K562 (cell line): Measurements from ENCODE around the gene FRMD1. TPM values are rescaled to one million over a fixed set of nuclear protein-coding genes. Genes with fewer than 3 reads are reported as not detected.

Experiments used
- ATAC-seq: fragments of 200-7000 bp; cut with Tn5 transposase; 3 replicates; pipeline ENCODE4 v1.9.1; 2020; ENCODE audit warnings: moderate library complexity
- BruUV-seq: library from RNA; stranded (reverse); fragments of 400-500 nt; replicated peaks from 2 replicates; lab custom pipeline; 2021; lab: Mats Ljungman, UMichigan
- CTCF ChIA-PET: fragments of 300-600 bp; formaldehyde crosslinking; extraction: SDS; loops from one replicate; lab custom pipeline; 2021; ENCODE audit warnings: low intra/inter-chr PET ratio; lab: Yijun Ruan, JAX
- POLR2A ChIA-PET: fragments of 300-600, 350-650 bp; sonication (Branson Sonifier 250); formaldehyde crosslinking; extraction: SDS; loops from one replicate; lab custom pipeline; 2021; ENCODE audit warnings: antibody characterized with exemption, inconsistent platforms; lab: Yijun Ruan, JAX
- DNase-seq, 4 experiments: peaks; one replicate each; pipeline versions ENCODE4 v3.0.0 to v3.0.0-alpha.2; 2011 to 2018; ENCODE audit warnings: low spot score in 3 of 4, mixed read lengths in 3 of 4; ENCODE audit errors: extremely low read depth in 1 of 4
- FAIRE-seq: peaks from 2 replicates; lab custom pipeline; 2011; peaks lifted over from hg19 to GRCh38; lab: Jason Lieb, UNC
- H2AFZ ChIP-seq: 2 replicates; pipeline ENCODE4 v1.6.0; 2011; ENCODE audit warnings: low read depth, low read length, control low read depth, inconsistent platforms
- H3K27ac ChIP-seq: fragments of 200-600 bp; 3 replicates; pipeline ENCODE4 v1.8.0; 2011; ENCODE audit warnings: low read depth, mild to moderate bottlenecking, control low read depth, inconsistent platforms, low read length, moderate library complexity, mixed read lengths; ENCODE audit errors: extremely low read depth
- H3K27me3 ChIP-seq, 2 experiments: fragments of 300-600 bp in 1 of 2; 2 replicates in 1 of 2; 3 replicates in 1 of 2; pipeline versions ENCODE4 v1.6.0 to v1.8.0; 2011; ENCODE audit warnings: inconsistent platforms in 2 of 2, low read length in 2 of 2, mild to moderate bottlenecking in 1 of 2, mixed read lengths in 1 of 2, moderate library complexity in 1 of 2; ENCODE audit not compliant: control insufficient read depth in 2 of 2, insufficient read depth in 2 of 2
- H3K36me3 ChIP-seq: fragments of 300-600 bp; 3 replicates; pipeline ENCODE4 v1.8.0; 2011; ENCODE audit warnings: mild to moderate bottlenecking, low read length, inconsistent platforms; ENCODE audit not compliant: control insufficient read depth, insufficient read depth
- H3K4me1 ChIP-seq, 2 experiments: fragments of 200-600 bp in 1 of 2; replicated peaks in 1 of 2; 2 replicates in 1 of 2; 3 replicates in 1 of 2; pipeline versions ENCODE4 v1.5.1 to v1.8.0; 2011; ENCODE audit warnings: inconsistent platforms in 2 of 2, low read length in 2 of 2, mild to moderate bottlenecking in 1 of 2, mixed read lengths in 1 of 2, moderate library complexity in 1 of 2; ENCODE audit not compliant: control insufficient read depth in 2 of 2, insufficient read depth in 2 of 2
- H3K4me2 ChIP-seq: 2 replicates; pipeline ENCODE4 v1.6.1; 2011; ENCODE audit warnings: low read length, control low read depth, inconsistent platforms, mixed read lengths; ENCODE audit not compliant: insufficient read depth
- H3K4me3 ChIP-seq: fragments of 200-600 bp; sonication (generic), shearing (Covaris generic); 2 replicates; pipeline ENCODE4 v1.5.1; 2016; ENCODE audit warnings: control low read depth, inconsistent platforms
- H3K79me2 ChIP-seq: fragments of 200-600 bp; 3 replicates; pipeline ENCODE4 v1.8.0; 2011; ENCODE audit warnings: low read length, inconsistent platforms; ENCODE audit not compliant: control insufficient read depth, insufficient read depth
- H3K9ac ChIP-seq, 2 experiments: 2 replicates each; pipeline versions ENCODE4 v1.6.0 to v1.6.1; 2011; ENCODE audit warnings: low read depth in 2 of 2, low read length in 2 of 2, control low read depth in 1 of 2, inconsistent platforms in 1 of 2, mild to moderate bottlenecking in 1 of 2, mixed read lengths in 1 of 2; ENCODE audit not compliant: insufficient read depth in 1 of 2
- H3K9me1 ChIP-seq: one replicate; pipeline ENCODE4 v1.6.0; 2011; ENCODE audit warnings: inconsistent platforms, mild to moderate bottlenecking, low read length, moderate library complexity; ENCODE audit not compliant: control insufficient read depth, insufficient read depth
- H3K9me3 ChIP-seq: replicated peaks from 2 replicates; pipeline ENCODE4 v1.5.1; 2011; ENCODE audit warnings: low read depth, low read length, inconsistent platforms; ENCODE audit not compliant: control insufficient read depth, insufficient read depth
- H4K20me1 ChIP-seq: replicated peaks from 2 replicates; pipeline ENCODE4 v1.6.1; 2011; ENCODE audit warnings: low read length, inconsistent platforms, mixed read lengths; ENCODE audit not compliant: control insufficient read depth, insufficient read depth
- CHD1 ChIP-seq: fragments of 200-600 bp; sonication (generic); IDR thresholded peaks from one replicate; pipeline ENCODE4 v1.6.1; 2012; ENCODE audit warnings: mild to moderate bottlenecking, moderate library complexity, low read length, inconsistent platforms
- EP300 ChIP-seq: IDR thresholded peaks from 2 replicates; pipeline ENCODE4 v1.6.1; 2012; ENCODE audit warnings: low read length, improper control_type of control experiment
- RFX1 ChIP-seq: fragments of 450-650 bp; IDR thresholded peaks from 2 replicates; pipeline ENCODE4 v1.6.1; 2016; ENCODE audit warnings: mild to moderate bottlenecking, moderate library complexity
- WGBS: fragments of 100-300 bp; shearing (Covaris generic); methylation state at CpG from one replicate; pipeline ENCODE4 v1.1.6; 2016; ENCODE audit warnings: low coverage, mixed read lengths; ENCODE audit not compliant: insufficient coverage; ENCODE audit errors: missing lambda C conversion rate; 5-methylcytosine and 5-hydroxymethylcytosine counted together
- in situ Hi-C: fragments of 300-500 bp; cut with MboI; formaldehyde crosslinking; loops from 4 replicates; pipeline ENCODE4 v1.15.0; 2018; ENCODE audit warnings: inconsistent platforms, mixed read lengths
- intact Hi-C: fragments of 100-400 bp; cut with micrococcal nuclease; formaldehyde crosslinking; loops from 2 replicates; pipeline ENCODE4 v1.14.2; 2022
- polyA plus RNA-seq, 8 experiments: library from polyadenylated mRNA; depleted of rRNA in 4 of 8; stranded (reverse) in 5 of 8; unstranded in 3 of 8; fragments of >200 nt; fragmentation: Nextera tagmentation in 2 of 8; fragmentation: Illumina TruSeq in 1 of 8; extraction: Ambion mirVana in 2 of 8; extraction: Trizol in 1 of 8; gene quantifications; 2 replicates each; pipeline versions ENCODE4 v1.2.1 to v1.2.3, GENCODE V29; 2011 to 2014; ENCODE audit warnings: inconsistent platforms in 1 of 8, missing spikeins in 1 of 8
- total RNA-seq, 7 experiments: library from RNA; depleted of rRNA in 6 of 7; stranded (reverse); fragments of >200 nt in 6 of 7; fragmentation: Illumina TruSeq in 2 of 7; extraction: Trizol in 2 of 7; gene quantifications; 2 replicates each; pipeline versions ENCODE4 v1.2.1 to v1.2.3, GENCODE V29; 2011 to 2021; ENCODE audit warnings: low replicate concordance in 1 of 7
- TF ChIP-seq, protein P1 (sequence below): fragments of 250-450 bp; sonication (Bioruptor Pico); IDR thresholded peaks from 2 replicates; pipeline ENCODE4 v1.4.0; 2020

Gene FRMD1
- total and polyA plus RNA-seq, 9 of the 15 experiments (the other 6 are each of a cell fraction or from before 2014, with no cell fraction given): 0.01 to 0.04 (median 0.01) TPM; not detected in 6

DNA sequence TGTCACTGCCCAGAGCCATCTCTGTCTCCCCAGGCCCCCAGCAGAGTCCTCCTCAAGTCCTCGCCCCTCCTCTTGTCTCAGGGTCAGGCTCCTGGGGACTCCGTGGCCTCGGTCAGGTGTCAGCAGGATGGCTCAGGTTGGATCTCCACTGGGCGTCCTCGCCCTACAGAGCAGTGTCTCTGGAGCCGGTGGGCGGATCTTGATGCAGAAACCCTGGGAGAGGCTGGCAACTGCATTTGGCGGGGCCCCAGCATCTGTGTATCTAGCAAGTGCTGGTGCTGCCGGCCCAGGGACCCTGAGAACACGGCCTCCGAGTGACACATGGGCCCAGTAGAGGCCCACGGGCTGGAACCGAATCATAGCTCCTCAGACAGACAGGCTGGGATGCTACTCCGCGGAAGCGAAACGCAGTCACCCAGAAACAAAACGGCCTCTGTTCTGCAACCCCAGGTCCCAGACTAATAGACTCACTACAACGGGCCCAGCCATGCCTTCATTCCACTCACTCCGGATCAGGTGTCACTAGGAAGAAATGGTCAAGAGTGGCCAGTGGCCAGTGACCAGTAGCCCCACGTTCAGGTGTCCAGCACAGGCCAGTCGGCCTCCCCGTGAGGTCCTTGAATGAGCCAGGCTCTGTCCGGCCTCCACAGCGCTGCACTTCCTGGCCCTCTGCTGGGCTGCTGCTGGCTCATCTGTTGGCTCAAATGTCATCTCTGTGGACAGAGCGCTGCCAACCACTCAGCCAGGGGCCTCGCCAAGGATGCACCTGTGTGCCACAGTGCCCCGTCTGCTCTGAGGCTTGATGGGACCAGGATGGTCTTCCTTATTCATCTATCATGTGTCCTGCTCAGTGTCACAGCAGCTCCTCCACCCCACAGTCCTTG lies 12.6 kb upstream of the FRMD1 start:
- WGBS: 10% methylated on average over 27 of the region's 28 CpGs
- peaks cover 73 to 94% of the 10 kb centered on the region in 2 experiments for H3K27me3 ChIP-seq
- no peak overlapping the region for H2AFZ ChIP-seq
- in situ Hi-C loops (no loop called here), intact Hi-C loops (no loop called here)
- DNase-seq (no peak), FAIRE-seq (no peak), ATAC-seq (peak; percentile 27; the same call in 2 of the 3 replicates)
- CTCF ChIA-PET: no interaction called here
- no peaks in the 10 kb centered on the region for H3K9me1 ChIP-seq
- no peaks in the 10 kb centered on the region for H3K79me2 ChIP-seq
- H3K27ac ChIP-seq: no peak overlapping the region
- H3K36me3 ChIP-seq: no peaks in the 10 kb centered on the region
- H3K4me3 ChIP-seq: no peak overlapping the region
- H3K9ac ChIP-seq: no peak overlapping the region; a peak in 1 of 4 replicates
- TF ChIP-seq RFX1 (no peak), EP300 (no peak), CHD1 (no peak)
- TF ChIP-seq, protein P1, sequence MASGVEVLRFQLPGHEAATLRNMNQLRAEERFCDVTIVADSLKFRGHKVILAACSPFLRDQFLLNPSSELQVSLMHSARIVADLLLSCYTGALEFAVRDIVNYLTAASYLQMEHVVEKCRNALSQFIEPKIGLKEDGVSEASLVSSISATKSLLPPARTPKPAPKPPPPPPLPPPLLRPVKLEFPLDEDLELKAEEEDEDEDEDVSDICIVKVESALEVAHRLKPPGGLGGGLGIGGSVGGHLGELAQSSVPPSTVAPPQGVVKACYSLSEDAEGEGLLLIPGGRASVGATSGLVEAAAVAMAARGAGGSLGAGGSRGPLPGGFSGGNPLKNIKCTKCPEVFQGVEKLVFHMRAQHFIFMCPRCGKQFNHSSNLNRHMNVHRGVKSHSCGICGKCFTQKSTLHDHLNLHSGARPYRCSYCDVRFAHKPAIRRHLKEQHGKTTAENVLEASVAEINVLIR (CRISPR knock-in tag): no peak
- TF ChIP-seq, all 486 proteins: peak for 0
- POLR2A ChIA-PET: no interaction called here
- Histone ChIP-seq H3K4me1 (peaks cover 0 to 15% of the 10 kb centered on the region in 2 experiments; a peak in 2 of 5 replicates), H4K20me1 (peaks cover 31% of the 10 kb centered on the region), H3K4me2 (no peak overlapping the region), H3K9me3 (no peaks in the 10 kb centered on the region)
- no TSS peak for BruUV-seq
